ENCODE results near the gene SERP1.

GRCh38 chr3:150503402-150504099 is 42.7 kb downstream of the SERP1 start:
- TF ChIP-seq CTCF (IDR thresholded peaks at IDR 0.05; ENCODE audit: poor library complexity) (no peak), EZH2 (IDR thresholded peaks at IDR 0.05; ENCODE audit: borderline replicate concordance) (no peak), EZH2phosphoT487 (IDR thresholded peaks at IDR 0.05; ENCODE audit: low read depth, severe bottlenecking, unreplicated experiment) (no peak)

Measured in hepatocyte (in vitro differentiated cells).